DND-41 (cell line): ENCODE results near the gene FGFR3.

ENCODE experiments used
- ATAC-seq: fragments of 200-7000 bp; cut with Tn5 transposase; 3 replicates; pipeline ENCODE4 v1.9.1; 2021; ENCODE audit warnings: low read depth; ENCODE audit not compliant: insufficient read depth
- DNase-seq: peaks from one replicate; pipeline ENCODE4 v3.0.0-alpha.2; 2020
- H2AFZ ChIP-seq: 2 replicates; pipeline ENCODE4 v1.6.0; 2012; ENCODE audit warnings: low read depth, low read length
- H3K27ac ChIP-seq: 2 replicates; pipeline ENCODE4 v1.5.1; 2012; ENCODE audit warnings: low read length, inconsistent platforms
- H3K27me3 ChIP-seq: fragments of 200-600 bp; sonication (generic); 2 replicates; pipeline ENCODE4 v1.6.0; 2012; ENCODE audit warnings: low read length, mild to moderate bottlenecking, inconsistent platforms; ENCODE audit not compliant: insufficient read depth, poor library complexity
- H3K36me3 ChIP-seq: 2 replicates; pipeline ENCODE4 v1.5.1; 2012; ENCODE audit warnings: low read length, inconsistent platforms; ENCODE audit not compliant: insufficient read depth
- H3K4me1 ChIP-seq: 2 replicates; pipeline ENCODE4 v1.5.1; 2012; ENCODE audit warnings: mild to moderate bottlenecking, low read length; ENCODE audit not compliant: insufficient read depth
- H3K4me2 ChIP-seq: 2 replicates; pipeline ENCODE4 v1.6.0; 2012; ENCODE audit warnings: mild to moderate bottlenecking, moderate library complexity, low read length, inconsistent platforms; ENCODE audit not compliant: insufficient read depth
- H3K4me3 ChIP-seq, 2 experiments: fragments of 200-600 bp in 1 of 2; shearing (Covaris generic) in 1 of 2; 2 replicates each; pipeline ENCODE4 v1.5.1; 2012 to 2016; ENCODE audit warnings: inconsistent platforms in 2 of 2, low read length in 2 of 2, mild to moderate bottlenecking in 2 of 2, low read depth in 1 of 2, moderate library complexity in 1 of 2
- H3K79me2 ChIP-seq: 2 replicates; pipeline ENCODE4 v1.6.0; 2012; ENCODE audit warnings: low read length, inconsistent platforms; ENCODE audit not compliant: insufficient read depth
- H3K9ac ChIP-seq: 2 replicates; pipeline ENCODE4 v1.6.0; 2012; ENCODE audit warnings: low read depth, mild to moderate bottlenecking, inconsistent platforms, low read length, moderate library complexity
- H3K9me3 ChIP-seq: 2 replicates; pipeline ENCODE4 v1.5.1; 2012; ENCODE audit warnings: low read length, moderate library complexity, mild to moderate bottlenecking, inconsistent platforms; ENCODE audit not compliant: insufficient read depth, severe bottlenecking
- H4K20me1 ChIP-seq: 2 replicates; pipeline ENCODE4 v1.6.0; 2012; ENCODE audit warnings: low read length; ENCODE audit not compliant: insufficient read depth
- EZH2 ChIP-seq: IDR thresholded peaks from 3 replicates; pipeline ENCODE4 v1.6.1; 2012; ENCODE audit warnings: borderline replicate concordance, low read depth, mild to moderate bottlenecking, moderate library complexity, low read length, inconsistent platforms; ENCODE audit not compliant: severe bottlenecking
- TF ChIP-seq, protein P1 (sequence below): IDR thresholded peaks from 2 replicates; pipeline ENCODE4 v1.5.1; 2012; ENCODE audit warnings: borderline replicate concordance, low read length, moderate library complexity, mild to moderate bottlenecking; ENCODE audit not compliant: poor library complexity, severe bottlenecking; ENCODE audit errors: extremely low read depth

Gene FGFR3

DNA sequence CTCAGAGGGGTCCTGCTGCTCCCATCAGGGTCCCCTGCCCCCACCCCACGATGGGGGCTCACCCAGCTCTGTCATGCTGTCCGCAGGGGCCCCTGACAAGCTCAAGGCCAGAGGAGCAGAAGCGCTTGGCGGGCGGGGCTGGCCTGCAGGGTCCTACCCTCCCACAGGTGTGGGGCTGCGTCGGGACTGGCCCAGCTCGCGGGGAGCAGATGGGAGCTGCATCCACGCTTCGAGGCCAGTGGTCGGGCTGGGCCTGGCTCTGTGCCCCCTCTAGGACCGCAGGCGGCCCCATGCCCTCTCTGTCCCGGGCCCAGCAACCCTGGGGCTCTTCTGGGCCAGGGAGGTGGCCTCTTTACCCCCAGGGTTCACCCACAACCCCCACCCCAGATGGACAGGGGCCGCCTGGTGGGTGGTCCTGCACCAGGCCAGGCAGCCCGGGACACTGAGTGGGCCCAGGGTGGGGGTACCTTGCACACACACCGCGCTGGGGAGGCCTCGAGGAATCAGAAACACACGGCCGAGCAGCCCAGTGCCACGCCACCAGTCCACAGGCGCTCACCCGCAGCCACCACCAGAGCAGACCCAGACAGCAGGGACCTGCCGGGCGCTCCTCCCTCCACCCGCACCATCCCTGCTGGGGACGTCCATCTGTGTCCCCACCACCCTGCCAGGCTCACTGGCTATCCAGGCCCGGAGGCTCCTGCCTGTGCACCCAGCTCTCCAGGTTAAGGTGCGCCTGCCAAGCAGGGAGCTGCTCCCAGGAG, 41.8 kb upstream of the FGFR3 start:
- H3K9me3 ChIP-seq, result no peaks in the 10 kb centered on the region
- H3K27ac ChIP-seq, result no peak overlapping the region

DNA sequence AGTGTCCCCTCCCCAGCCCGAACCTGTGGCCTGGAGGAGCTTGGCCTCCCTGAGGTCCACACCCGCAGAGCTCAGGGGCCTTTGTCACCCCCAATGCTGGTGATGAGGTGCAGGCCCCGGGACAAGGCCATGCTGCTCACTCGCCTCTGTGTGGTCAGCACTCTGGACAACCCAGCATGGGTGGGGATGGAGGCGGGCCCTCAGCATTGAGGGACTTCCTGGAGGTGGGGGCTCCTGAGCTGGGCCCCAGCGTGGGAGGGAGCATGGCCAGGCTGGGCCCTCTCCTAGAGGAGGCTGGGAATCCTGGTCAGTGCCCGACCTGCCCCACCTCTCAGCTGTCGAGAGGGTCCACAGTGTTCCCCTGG, 41.2 kb upstream of the FGFR3 start:
- Histone ChIP-seq H3K4me3 (no peak overlapping the region), H3K27me3 (no peaks in the 10 kb centered on the region), H3K79me2 (no peaks in the 10 kb centered on the region), H3K9ac (no peak overlapping the region), H3K9me3 (no peaks in the 10 kb centered on the region), H3K27ac (no peak overlapping the region), H3K4me2 (no peak overlapping the region), H3K36me3 (no peaks in the 10 kb centered on the region), H2AFZ (no peak overlapping the region), H3K4me1 (peaks cover 6% of the 10 kb centered on the region), H4K20me1 (peaks cover 17% of the 10 kb centered on the region)
- DNase-seq (no peak), ATAC-seq (no peak)
- TF ChIP-seq EZH2, result no peak

More for the DNA sequence above, 41.8 kb upstream of the FGFR3 start:
- peaks cover 17% of the 10 kb centered on the region for H4K20me1 ChIP-seq
- no peak overlapping the region for H2AFZ ChIP-seq
- no peaks in the 10 kb centered on the region for H3K36me3 ChIP-seq
- no peak overlapping the region for H3K9ac ChIP-seq
- ATAC-seq, result no peak
- peaks cover 6% of the 10 kb centered on the region for H3K4me1 ChIP-seq
- DNase-seq, result no peak
- no peak overlapping the region for H3K4me2 ChIP-seq
- H3K27me3 ChIP-seq, result no peaks in the 10 kb centered on the region
- H3K79me2 ChIP-seq, result no peaks in the 10 kb centered on the region
- no peak overlapping the region for H3K4me3 ChIP-seq
- TF ChIP-seq, protein P1, sequence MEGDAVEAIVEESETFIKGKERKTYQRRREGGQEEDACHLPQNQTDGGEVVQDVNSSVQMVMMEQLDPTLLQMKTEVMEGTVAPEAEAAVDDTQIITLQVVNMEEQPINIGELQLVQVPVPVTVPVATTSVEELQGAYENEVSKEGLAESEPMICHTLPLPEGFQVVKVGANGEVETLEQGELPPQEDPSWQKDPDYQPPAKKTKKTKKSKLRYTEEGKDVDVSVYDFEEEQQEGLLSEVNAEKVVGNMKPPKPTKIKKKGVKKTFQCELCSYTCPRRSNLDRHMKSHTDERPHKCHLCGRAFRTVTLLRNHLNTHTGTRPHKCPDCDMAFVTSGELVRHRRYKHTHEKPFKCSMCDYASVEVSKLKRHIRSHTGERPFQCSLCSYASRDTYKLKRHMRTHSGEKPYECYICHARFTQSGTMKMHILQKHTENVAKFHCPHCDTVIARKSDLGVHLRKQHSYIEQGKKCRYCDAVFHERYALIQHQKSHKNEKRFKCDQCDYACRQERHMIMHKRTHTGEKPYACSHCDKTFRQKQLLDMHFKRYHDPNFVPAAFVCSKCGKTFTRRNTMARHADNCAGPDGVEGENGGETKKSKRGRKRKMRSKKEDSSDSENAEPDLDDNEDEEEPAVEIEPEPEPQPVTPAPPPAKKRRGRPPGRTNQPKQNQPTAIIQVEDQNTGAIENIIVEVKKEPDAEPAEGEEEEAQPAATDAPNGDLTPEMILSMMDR, result no peak
- TF ChIP-seq EZH2, result no peak

DNA sequence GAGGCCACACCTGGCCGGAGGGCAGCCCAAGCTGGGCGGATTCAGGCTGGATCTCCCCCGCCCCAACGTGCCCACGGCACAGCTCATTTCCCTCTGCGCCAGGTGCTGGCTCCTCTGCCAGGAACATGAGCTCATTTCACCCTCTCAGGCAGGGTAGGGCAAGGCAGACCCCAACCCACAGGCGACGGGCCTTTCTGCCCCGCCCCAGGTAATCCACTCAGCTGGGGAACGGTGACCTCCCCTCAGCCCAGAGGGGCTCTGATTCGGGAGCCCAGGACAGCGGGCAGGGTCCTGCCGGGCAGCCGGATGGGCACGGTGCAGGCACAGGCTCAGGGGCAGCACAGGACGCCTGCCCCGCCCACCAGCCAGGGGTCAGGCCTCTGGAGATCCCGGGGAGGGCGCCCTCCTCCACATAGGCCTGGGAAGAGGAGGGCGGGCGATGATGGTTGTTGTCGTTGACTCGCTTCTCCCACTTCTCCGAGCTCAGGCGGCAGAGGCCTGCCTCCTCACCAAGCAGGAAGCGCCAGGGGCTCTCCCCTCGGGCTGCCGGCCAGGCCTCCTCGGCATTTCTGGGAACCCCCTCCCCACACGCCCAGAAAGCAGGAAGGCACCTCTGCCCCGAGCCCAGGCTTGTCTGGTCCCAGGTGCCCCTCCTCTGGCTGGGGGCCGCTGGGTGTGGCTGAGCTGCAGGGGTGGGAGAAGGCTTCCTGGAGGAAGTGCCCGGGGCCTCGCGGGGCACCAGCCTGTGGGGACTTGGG, 40.6 kb upstream of the FGFR3 start:
- TF ChIP-seq, protein P1, result no peak
- no peak for TF ChIP-seq EZH2
- no peak overlapping the region for H3K4me2 ChIP-seq
- H2AFZ ChIP-seq, result no peak overlapping the region
- ATAC-seq (no peak), DNase-seq (peak; percentile 32)
- H3K36me3 ChIP-seq, result no peaks in the 10 kb centered on the region
- no peak overlapping the region for H3K4me3 ChIP-seq
- no peaks in the 10 kb centered on the region for H3K27me3 ChIP-seq
- no peaks in the 10 kb centered on the region for H3K79me2 ChIP-seq
- peaks cover 17% of the 10 kb centered on the region for H4K20me1 ChIP-seq
- H3K9me3 ChIP-seq, result no peaks in the 10 kb centered on the region
- H3K27ac ChIP-seq, result no peak overlapping the region
- H3K9ac ChIP-seq, result no peak overlapping the region
- H3K4me1 ChIP-seq, result peaks cover 6% of the 10 kb centered on the region

DNA sequence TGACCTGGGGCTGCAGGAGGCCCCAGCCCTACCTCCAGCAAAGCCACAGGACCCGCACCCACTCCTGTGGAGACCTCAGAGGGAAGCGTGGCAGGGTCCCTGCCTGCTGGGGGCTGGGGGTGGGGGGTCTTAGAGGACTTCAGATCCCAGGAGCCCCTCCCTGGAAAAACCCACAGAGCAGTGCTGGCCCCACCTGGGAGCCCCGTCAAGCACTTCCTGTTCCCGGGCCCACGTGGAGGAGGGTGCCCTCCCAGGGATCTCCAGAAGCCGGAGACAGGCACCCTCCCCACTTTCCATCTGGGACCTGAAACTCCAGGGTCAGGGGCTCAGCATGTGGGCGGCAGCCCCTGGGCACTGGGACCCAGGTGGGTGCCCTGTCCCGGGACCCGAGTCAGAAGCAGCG, 39.8 kb upstream of the FGFR3 start:
- Histone ChIP-seq H3K27ac (no peak overlapping the region), H3K27me3 (no peaks in the 10 kb centered on the region), H3K9ac (no peak overlapping the region), H3K36me3 (no peaks in the 10 kb centered on the region), H3K4me2 (no peak overlapping the region), H3K4me1 (peaks cover 5% of the 10 kb centered on the region), H4K20me1 (peaks cover 11% of the 10 kb centered on the region), H3K9me3 (no peaks in the 10 kb centered on the region), H3K4me3 (no peak overlapping the region), H3K79me2 (no peaks in the 10 kb centered on the region), H2AFZ (no peak overlapping the region)
- TF ChIP-seq, protein P1, result no peak
- TF ChIP-seq EZH2, result no peak
- DNase-seq (no peak), ATAC-seq (no peak)
